OCI-LY3 (cell line): ENCODE results near the gene ALDH6A1.

Source experiments
- EZH2phosphoT487 ChIP-seq: fragments of 200-600 bp; shearing (Covaris generic); IDR thresholded peaks from 2 replicates; pipeline ENCODE4 v1.6.1; 2018; ENCODE audit warnings: antibody characterized with exemption, mixed run types, low read depth
- TF ChIP-seq, protein P1 (sequence below): fragments of 200-600, 300-600 bp; sonication (generic); IDR thresholded peaks from 2 replicates; pipeline ENCODE4 v1.5.1; 2014; ENCODE audit warnings: antibody characterized with exemption, low read length, low read depth

DNA sequence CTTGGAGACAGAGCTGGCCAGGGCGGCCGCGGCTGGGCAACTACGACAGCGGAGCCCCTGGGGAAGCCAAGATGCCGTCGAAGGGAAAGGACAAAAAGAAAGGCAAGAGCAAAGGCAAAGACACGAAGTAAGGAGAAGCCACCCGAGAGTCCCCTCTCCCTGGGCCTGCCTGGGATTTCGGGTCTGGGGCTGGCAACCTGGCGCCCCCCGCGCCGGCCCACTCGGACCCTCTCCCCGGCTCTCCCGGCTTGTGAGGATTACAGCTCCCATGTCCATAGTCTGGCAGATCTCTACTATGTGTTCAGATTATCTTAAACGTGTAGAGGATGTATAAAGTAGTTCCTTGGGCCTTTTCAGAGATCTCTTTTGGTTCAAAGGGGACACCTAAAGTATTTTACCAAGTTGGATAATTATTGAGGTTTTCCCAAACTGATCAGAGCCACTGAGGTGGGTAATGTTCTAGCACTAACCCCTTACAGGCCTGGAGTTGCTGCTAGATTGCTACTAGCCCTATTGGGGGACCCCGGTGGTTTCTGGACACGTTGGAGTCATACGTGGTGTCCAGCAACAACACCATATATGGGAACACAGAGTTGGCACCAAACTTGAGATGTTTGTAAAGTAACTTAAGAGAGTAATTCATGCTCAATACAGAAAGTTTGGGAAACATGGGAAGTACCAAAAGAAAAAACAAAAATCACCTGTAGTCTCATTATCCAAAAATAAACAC, 64.7 kb downstream of the ALDH6A1 start:
- TF ChIP-seq, protein P1, sequence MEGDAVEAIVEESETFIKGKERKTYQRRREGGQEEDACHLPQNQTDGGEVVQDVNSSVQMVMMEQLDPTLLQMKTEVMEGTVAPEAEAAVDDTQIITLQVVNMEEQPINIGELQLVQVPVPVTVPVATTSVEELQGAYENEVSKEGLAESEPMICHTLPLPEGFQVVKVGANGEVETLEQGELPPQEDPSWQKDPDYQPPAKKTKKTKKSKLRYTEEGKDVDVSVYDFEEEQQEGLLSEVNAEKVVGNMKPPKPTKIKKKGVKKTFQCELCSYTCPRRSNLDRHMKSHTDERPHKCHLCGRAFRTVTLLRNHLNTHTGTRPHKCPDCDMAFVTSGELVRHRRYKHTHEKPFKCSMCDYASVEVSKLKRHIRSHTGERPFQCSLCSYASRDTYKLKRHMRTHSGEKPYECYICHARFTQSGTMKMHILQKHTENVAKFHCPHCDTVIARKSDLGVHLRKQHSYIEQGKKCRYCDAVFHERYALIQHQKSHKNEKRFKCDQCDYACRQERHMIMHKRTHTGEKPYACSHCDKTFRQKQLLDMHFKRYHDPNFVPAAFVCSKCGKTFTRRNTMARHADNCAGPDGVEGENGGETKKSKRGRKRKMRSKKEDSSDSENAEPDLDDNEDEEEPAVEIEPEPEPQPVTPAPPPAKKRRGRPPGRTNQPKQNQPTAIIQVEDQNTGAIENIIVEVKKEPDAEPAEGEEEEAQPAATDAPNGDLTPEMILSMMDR: no peak
- no peak for TF ChIP-seq EZH2phosphoT487
